Keratinocyte (primary cell): ENCODE data around the gene MDH1. TPM values are rescaled to one million over a fixed set of nuclear protein-coding genes. Genes with fewer than 3 reads are reported as not detected.
A peak's percentile ranks its signal among the peaks of the same experiment; 100 is the strongest.

Source experiments
- DNase-seq: peaks from one replicate; pipeline ENCODE4 v3.0.0-alpha.2; 2011; ENCODE audit warnings: low read depth, missing footprints, low spot score
- FAIRE-seq: peaks from 2 replicates; lab custom pipeline; 2011; peaks lifted over from hg19 to GRCh38; lab: Jason Lieb, UNC
- H2AFZ ChIP-seq: 2 replicates; pipeline ENCODE4 v1.6.0; 2012; ENCODE audit warnings: low read length, control low read depth, inconsistent platforms; ENCODE audit not compliant: control insufficient read depth
- H3K27ac ChIP-seq: 2 replicates; pipeline ENCODE4 v1.5.1; 2011; ENCODE audit warnings: low read length; ENCODE audit not compliant: control insufficient read depth, insufficient read depth
- H3K27me3 ChIP-seq: 3 replicates; pipeline ENCODE4 v1.6.0; 2011; ENCODE audit warnings: low read length; ENCODE audit not compliant: control insufficient read depth, insufficient read depth; ENCODE audit errors: extremely low read depth
- H3K36me3 ChIP-seq, 2 experiments: 2 replicates in 1 of 2; 3 replicates in 1 of 2; pipeline ENCODE4 v1.5.1; 2011; ENCODE audit warnings: low read length in 2 of 2, mild to moderate bottlenecking in 1 of 2; ENCODE audit not compliant: control insufficient read depth in 2 of 2, insufficient read depth in 2 of 2; ENCODE audit errors: extremely low read depth in 1 of 2
- H3K4me1 ChIP-seq: 3 replicates; pipeline ENCODE4 v1.5.1; 2011; ENCODE audit warnings: low read length; ENCODE audit not compliant: control insufficient read depth, insufficient read depth; ENCODE audit errors: extremely low read depth
- H3K4me2 ChIP-seq: 3 replicates; pipeline ENCODE4 v1.6.0; 2011; ENCODE audit warnings: low read depth, low read length; ENCODE audit not compliant: control insufficient read depth, insufficient read depth; ENCODE audit errors: extremely low read depth
- H3K4me3 ChIP-seq, 3 experiments: fragments of 200-600 bp in 1 of 3; sonication (generic) in 1 of 3; 2 replicates in 2 of 3; 3 replicates in 1 of 3; pipeline ENCODE4 v1.5.1; 2011 to 2016; ENCODE audit warnings: low read length in 3 of 3, mild to moderate bottlenecking in 3 of 3, control low read depth in 2 of 3, inconsistent platforms in 1 of 3, low read depth in 1 of 3, mixed read lengths in 1 of 3, mixed run types in 1 of 3, moderate library complexity in 1 of 3; ENCODE audit not compliant: control insufficient read depth in 2 of 3, insufficient read depth in 2 of 3; ENCODE audit errors: extremely low read depth in 1 of 3
- H3K79me2 ChIP-seq: 2 replicates; pipeline ENCODE4 v1.6.0; 2012; ENCODE audit warnings: low read length; ENCODE audit not compliant: control insufficient read depth, insufficient read depth
- H3K9ac ChIP-seq: 3 replicates; pipeline ENCODE4 v1.6.0; 2011; ENCODE audit warnings: low read length; ENCODE audit not compliant: control insufficient read depth, insufficient read depth; ENCODE audit errors: extremely low read depth
- H3K9me1 ChIP-seq: 3 replicates; pipeline ENCODE4 v1.6.0; 2011; ENCODE audit warnings: low read length; ENCODE audit not compliant: control insufficient read depth, insufficient read depth; ENCODE audit errors: extremely low read depth
- H3K9me3 ChIP-seq: 2 replicates; pipeline ENCODE4 v1.5.1; 2012; ENCODE audit warnings: low read depth, low read length; ENCODE audit not compliant: control insufficient read depth
- H4K20me1 ChIP-seq: 3 replicates; pipeline ENCODE4 v1.6.0; 2011; ENCODE audit warnings: low read length; ENCODE audit not compliant: control insufficient read depth, insufficient read depth; ENCODE audit errors: extremely low read depth
- EZH2 ChIP-seq: IDR thresholded peaks from one replicate; pipeline ENCODE4 v1.6.1; 2012; ENCODE audit warnings: inconsistent platforms, mild to moderate bottlenecking, low read length, moderate library complexity
- dilution Hi-C: fragments of 300-500 bp; cut with MboI; formaldehyde crosslinking; loops from one replicate; pipeline ENCODE4 v1.7.0; 2020; ENCODE audit warnings: low sequenced_read_pairs; ENCODE audit not compliant: extremely low pct_ligation_motif_present
- polyA plus RNA-seq, 5 experiments: library from polyadenylated mRNA; depleted of rRNA in 3 of 5; stranded (reverse) in 3 of 5; stranded (forward) in 1 of 5; unstranded in 1 of 5; fragments of >200 nt; gene quantifications; 1 replicate in 1 of 5; 2 replicates in 3 of 5; 3 replicates in 1 of 5; pipeline versions ENCODE4 v1.2.1 to v1.2.3, GENCODE V29; 2011 to 2012; ENCODE audit warnings: missing spikeins in 2 of 5, low read depth in 1 of 5, low replicate concordance in 1 of 5
- TF ChIP-seq, protein P1 (sequence below), 3 experiments: IDR thresholded peaks in 1 of 3; conservative IDR thresholded peaks in 1 of 3; optimal IDR thresholded peaks in 1 of 3; 2 replicates in 2 of 3; 3 replicates in 1 of 3; pipeline versions ENCODE3 to v1.5.1; 2011; ENCODE audit warnings: low read length in 3 of 3, mild to moderate bottlenecking in 3 of 3, moderate library complexity in 2 of 3, control low read depth in 1 of 3, inconsistent platforms in 1 of 3; ENCODE audit not compliant: insufficient read depth in 2 of 3; ENCODE audit errors: extremely low read depth in 1 of 3

The MDH1 gene
- polyA plus RNA-seq, 1 donor (not counting 4 experiments of a cell fraction or from before 2014, with no cell fraction given) = 320 TPM

DNA sequence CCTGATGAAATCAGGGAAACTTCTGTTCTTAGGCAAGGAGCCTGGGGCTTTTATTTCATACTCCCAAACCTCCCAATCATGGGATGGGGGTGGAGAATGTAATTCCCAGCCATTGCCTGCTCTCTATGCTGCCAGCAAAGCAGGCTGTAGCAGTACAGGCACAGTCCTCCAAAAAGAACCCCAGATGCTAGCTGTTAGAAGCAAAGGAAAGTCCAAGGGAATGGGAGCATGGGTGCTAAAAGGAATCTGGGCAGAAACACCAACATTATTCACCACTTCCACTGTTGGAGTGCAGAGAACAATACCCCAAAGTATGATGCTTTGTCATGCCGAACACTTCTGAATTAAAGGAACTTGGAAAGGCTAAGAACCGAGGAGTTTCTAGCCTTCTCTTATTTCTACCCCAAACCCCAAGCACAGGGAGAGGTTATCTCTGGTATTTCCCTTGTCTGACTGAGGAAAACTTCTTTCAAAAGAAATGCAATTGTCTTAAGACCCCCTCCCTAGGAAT is 24.7 kb downstream of the MDH1 start:
- Histone ChIP-seq H4K20me1 (no peaks in the 10 kb centered on the region), H3K27ac (no peak overlapping the region), H3K79me2 (no peaks in the 10 kb centered on the region), H3K27me3 (no peaks in the 10 kb centered on the region), H3K36me3 (no peaks in the 10 kb centered on the region), H3K4me1 (peaks cover 34% of the 10 kb centered on the region), H2AFZ (peak overlapping the region; percentile 24), H3K4me2 (no peak overlapping the region), H3K4me3 (no peak overlapping the region), H3K9me3 (no peaks in the 10 kb centered on the region), H3K9ac (no peak overlapping the region), H3K9me1 (no peaks in the 10 kb centered on the region)
- TF ChIP-seq, protein P1, sequence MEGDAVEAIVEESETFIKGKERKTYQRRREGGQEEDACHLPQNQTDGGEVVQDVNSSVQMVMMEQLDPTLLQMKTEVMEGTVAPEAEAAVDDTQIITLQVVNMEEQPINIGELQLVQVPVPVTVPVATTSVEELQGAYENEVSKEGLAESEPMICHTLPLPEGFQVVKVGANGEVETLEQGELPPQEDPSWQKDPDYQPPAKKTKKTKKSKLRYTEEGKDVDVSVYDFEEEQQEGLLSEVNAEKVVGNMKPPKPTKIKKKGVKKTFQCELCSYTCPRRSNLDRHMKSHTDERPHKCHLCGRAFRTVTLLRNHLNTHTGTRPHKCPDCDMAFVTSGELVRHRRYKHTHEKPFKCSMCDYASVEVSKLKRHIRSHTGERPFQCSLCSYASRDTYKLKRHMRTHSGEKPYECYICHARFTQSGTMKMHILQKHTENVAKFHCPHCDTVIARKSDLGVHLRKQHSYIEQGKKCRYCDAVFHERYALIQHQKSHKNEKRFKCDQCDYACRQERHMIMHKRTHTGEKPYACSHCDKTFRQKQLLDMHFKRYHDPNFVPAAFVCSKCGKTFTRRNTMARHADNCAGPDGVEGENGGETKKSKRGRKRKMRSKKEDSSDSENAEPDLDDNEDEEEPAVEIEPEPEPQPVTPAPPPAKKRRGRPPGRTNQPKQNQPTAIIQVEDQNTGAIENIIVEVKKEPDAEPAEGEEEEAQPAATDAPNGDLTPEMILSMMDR (optimal IDR thresholded peaks at IDR 0.05 in 1 of 3, IDR thresholded peaks at IDR 0.05 in 1 of 3, conservative IDR thresholded peaks at IDR 0.05 in 1 of 3; ENCODE audit: extremely low read depth in 1 of 3, insufficient read depth in 2 of 3, low read length in 3 of 3) = no peak
- TF ChIP-seq EZH2 = no peak
- DNase-seq (no peak), FAIRE-seq (no peak)
- dilution Hi-C loops = no loop called here

DNA sequence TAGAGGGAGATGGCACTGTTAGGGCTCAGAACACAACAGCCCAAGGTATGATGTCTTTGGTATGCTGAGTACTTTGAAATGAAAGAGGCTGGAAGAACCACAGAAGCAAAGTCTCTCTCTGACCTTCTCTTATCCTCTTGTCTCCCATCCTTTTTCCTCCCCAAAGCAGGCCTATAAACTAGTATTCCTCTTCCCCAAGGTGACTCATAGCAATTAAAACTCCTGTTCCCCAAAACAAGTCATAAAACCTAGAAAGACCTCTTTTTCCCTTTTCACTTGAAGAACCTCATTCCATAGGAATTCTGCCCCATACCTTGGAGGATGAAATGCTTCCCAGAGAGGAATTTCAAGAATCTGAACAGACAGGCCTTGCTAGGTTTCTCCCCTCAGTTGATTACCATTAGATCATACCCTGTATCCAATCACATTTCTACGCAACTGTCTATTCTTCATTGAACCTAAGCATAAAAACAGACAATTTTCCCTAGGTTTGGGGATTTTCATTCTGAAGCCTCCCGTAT is 25.7 kb downstream of the MDH1 start:
- peaks cover 34% of the 10 kb centered on the region for H3K4me1 ChIP-seq
- TF ChIP-seq EZH2 = no peak
- TF ChIP-seq, protein P1 (optimal IDR thresholded peaks at IDR 0.05 in 1 of 3, IDR thresholded peaks at IDR 0.05 in 1 of 3, conservative IDR thresholded peaks at IDR 0.05 in 1 of 3; ENCODE audit: extremely low read depth in 1 of 3, insufficient read depth in 2 of 3, low read length in 3 of 3) = no peak
- H3K9me1 ChIP-seq = no peaks in the 10 kb centered on the region
- DNase-seq (peak; percentile 88), FAIRE-seq (no peak)
- no peaks in the 10 kb centered on the region for H3K9me3 ChIP-seq
- peak overlapping the region; percentile 91 for H3K4me2 ChIP-seq
- peak overlapping the region; percentile 62 for H3K9ac ChIP-seq
- H3K4me3 ChIP-seq = peak overlapping the region; percentile 15 to 69 (median 61)
- no peaks in the 10 kb centered on the region for H3K79me2 ChIP-seq
- H3K27me3 ChIP-seq = no peaks in the 10 kb centered on the region
- no peaks in the 10 kb centered on the region for H4K20me1 ChIP-seq
- H2AFZ ChIP-seq = peak overlapping the region; percentile 48
- no peaks in the 10 kb centered on the region for H3K36me3 ChIP-seq
- peak overlapping the region; percentile 82 for H3K27ac ChIP-seq
- dilution Hi-C loops = no loop called here
